Raji (cell line): ENCODE measurements around the gene MTHFD1L.

ENCODE experiments used
- POLR2A ChIP-seq: IDR thresholded peaks from 2 replicates; pipeline ENCODE4 v1.6.1; 2011; ENCODE audit warnings: low read depth, low read length, control low read depth; ENCODE audit not compliant: insufficient read depth

MTHFD1L gene

GRCh38 chr6:151044465-151045441 lies 179.3 kb downstream of the MTHFD1L start:
- TF ChIP-seq POLR2A: no peak

DNA sequence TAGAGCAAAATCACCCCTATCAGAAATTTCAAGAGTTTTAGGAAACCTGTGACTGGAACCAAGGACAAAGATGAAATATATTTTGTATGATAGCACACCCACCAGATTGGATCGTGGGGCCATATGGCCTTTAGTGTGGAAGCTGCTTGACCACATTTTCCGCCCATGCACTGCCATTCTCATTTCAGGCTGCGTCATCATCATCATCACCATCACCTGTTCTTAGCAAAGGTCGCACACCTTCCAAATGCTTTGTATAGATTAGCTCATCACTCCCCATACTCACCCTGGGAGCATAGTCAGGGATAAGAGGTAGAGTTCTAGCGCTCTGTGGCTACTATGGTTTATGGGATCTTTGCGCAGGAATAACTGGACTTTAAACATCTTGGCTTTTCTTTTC lies 185.7 kb downstream of the MTHFD1L start:
- no peak for TF ChIP-seq POLR2A

- TF ChIP-seq POLR2A: no peak
Observed at GRCh38 chr6:151052021-151052646, 186.6 kb downstream of the MTHFD1L start.

GRCh38 chr6:151054306-151054705 lies 188.8 kb downstream of the MTHFD1L start:
- TF ChIP-seq POLR2A: no peak

- no peak for TF ChIP-seq POLR2A
Observed at GRCh38 chr6:151056230-151056907, 190.9 kb downstream of the MTHFD1L start.

- TF ChIP-seq POLR2A: no peak
Observed at GRCh38 chr6:151057061-151057460, 191.6 kb downstream of the MTHFD1L start.

- no peak for TF ChIP-seq POLR2A
Observed at GRCh38 chr6:151058021-151058733, 192.7 kb downstream of the MTHFD1L start.

- no peak for TF ChIP-seq POLR2A
Observed at GRCh38 chr6:151059612-151060095, 194.2 kb downstream of the MTHFD1L start.

GRCh38 chr6:151060096-151060765 lies 194.7 kb downstream of the MTHFD1L start:
- no peak for TF ChIP-seq POLR2A

- no peak for TF ChIP-seq POLR2A
Observed at GRCh38 chr6:151060766-151061531, 195.4 kb downstream of the MTHFD1L start.

GRCh38 chr6:151063352-151063751 lies 197.8 kb downstream of the MTHFD1L start:
- no peak for TF ChIP-seq POLR2A

- TF ChIP-seq POLR2A: no peak
Observed at GRCh38 chr6:151063842-151064647, 198.5 kb downstream of the MTHFD1L start.
